Fibroblast of skin of left quadriceps (primary cell): Measurements from ENCODE around the gene RUNX2.

Source experiments
- DNase-seq, 2 experiments: peaks; one replicate each; pipeline ENCODE4 v3.0.0-alpha.2; 2013; ENCODE audit warnings: low read depth in 2 of 2

RUNX2 gene

GRCh38 chr6:45704056-45704800 lies 376.1 kb downstream of the RUNX2 start:
- DNase-seq = no peak

DNA sequence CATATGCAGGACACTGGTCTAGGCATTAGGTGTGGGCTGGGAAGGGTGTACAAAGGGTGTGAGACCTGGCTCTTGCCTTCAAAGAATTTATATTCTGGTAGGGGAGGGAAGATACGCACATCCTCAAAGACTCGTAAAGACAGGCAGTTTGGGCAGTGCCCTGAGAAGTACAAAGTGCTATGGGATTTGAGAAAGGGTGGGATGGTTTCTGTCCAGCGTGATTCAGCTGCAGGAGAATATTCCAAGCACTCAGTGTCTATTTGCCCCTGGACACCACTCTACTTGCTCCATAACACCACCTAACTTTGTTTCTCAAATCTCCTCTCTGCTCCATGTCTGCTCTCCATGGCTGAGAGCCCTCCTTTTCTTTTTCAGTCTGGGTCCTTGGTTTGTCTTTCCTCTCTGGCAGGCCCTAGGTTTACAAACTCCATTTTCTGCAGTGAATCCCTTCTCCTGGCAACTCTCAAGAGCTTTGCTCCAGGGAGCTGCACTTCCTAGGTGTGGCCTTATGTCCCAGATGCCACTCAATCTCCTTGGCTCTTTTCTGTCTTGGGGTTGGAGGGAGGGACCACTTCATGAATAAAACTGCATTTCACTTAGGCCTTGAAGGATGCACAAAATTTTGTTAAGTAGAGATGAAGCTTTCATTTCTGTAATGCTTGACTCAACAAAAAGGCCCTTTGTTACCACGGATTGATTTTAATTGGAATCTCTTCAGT lies 377.2 kb downstream of the RUNX2 start:
- no peak for DNase-seq

DNA sequence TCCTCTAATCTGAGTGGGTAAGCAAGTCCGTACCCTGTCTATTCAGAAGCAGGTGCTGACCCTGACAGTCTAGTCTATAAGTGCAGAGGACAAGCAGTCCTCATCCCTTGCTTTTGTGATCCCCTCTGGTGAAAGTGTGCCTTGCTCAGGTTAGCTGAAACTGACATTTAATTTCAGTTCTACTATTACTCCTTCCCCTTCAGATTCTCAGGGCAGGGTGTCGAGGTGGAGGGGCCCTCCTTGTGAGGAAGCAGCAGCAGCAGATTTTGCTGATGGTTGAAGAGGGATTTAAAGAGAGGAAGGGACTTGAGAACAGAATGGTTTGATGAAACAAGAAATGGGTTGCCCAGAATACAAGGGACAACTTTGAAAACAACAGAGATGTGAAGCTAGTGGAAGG lies 378.2 kb downstream of the RUNX2 start:
- no peak for DNase-seq

- no peak for DNase-seq
Measured at GRCh38 chr6:45707176-45707575, 379.0 kb downstream of the RUNX2 start.

DNA sequence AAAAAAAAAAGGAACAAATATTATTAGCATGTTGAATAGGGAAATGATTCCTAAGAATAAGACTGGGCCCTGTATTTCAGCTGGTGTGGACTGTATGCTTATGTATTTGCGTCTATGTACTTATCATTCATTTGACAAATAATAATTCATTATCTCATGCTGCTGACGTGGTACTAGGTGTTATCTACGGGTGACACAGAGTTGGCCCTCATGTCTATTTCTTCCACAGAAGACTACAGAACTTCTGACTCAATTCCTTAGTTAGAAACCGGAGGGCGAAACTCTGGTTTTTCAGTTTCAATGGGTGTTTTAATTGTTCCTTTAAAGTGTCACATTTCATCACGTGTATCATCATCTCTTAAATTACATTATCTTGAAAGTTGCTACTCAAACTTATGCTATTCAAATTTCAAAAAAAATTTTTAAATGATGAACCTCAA lies 381.7 kb downstream of the RUNX2 start:
- no peak for DNase-seq

DNA sequence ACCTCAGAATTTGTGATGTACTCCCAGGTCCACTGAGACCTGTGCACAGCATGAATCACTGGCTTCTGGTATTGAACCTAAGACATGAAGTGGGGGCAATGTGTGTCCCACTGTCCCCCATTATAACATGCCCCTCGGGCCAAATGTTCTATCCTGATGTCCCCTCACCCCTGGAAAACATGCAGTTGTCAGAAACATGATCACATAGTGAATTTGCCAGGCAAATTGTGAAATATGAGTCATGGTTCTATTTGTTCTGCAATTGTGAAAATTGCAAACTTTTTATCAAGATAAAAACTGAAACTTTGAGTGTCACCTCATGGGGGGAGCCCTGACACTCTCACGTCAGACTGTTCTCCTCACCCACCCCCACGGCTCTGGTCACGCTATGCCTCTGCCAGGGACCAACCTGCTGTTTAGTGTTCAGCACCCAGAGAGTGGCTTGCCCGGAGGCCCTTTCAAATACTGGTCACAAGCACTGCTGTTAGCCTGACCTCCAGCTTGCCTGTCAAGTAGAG lies 382.2 kb downstream of the RUNX2 start:
- DNase-seq = no peak

GRCh38 chr6:45712076-45712475 lies 383.9 kb downstream of the RUNX2 start:
- DNase-seq = no peak

DNA sequence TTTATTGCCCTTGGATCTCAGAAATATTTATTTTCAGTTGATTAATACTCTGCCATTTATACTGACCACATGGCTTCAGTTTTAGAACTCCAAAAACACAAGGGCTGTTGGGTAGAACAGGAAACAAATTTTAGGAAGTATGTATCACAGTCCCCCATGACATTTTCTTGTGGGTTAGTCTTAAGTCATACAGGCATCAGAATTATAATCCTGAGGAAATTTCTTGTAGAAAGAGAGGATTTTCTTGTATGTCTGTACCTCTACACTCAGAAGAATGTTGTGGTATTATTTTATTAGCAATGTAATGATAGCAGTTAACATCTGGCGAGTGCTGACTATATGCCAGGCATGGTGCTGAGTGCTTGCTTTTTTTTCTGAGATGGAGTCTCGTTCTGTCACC lies 384.7 kb downstream of the RUNX2 start:
- peak in 1 of 2 experiments; percentile 66 for DNase-seq
